Esophagus squamous epithelium (tissue), 5 donors: ENCODE data around the gene COL20A1. TPM values are rescaled to one million over a fixed set of nuclear protein-coding genes. Genes with fewer than 3 reads are reported as not detected.

Source experiments
- DNase-seq: peaks from one replicate; lab custom pipeline; 2025; lab: John Stamatoyannopoulos, UW
- H3K27ac ChIP-seq, 4 donors: fragments of 200-600 bp; sonication (generic); one replicate each; pipeline ENCODE4 v1.5.1; 2016 to 2019; ENCODE audit warnings: mild to moderate bottlenecking in 1 of 4
- H3K27me3 ChIP-seq, 4 donors: fragments of 200-600 bp; sonication (generic); 1 replicate in 3 of 4; 2 replicates in 1 of 4; pipeline versions ENCODE4 v1.5.1 to v1.6.0; 2017 to 2021; ENCODE audit warnings: antibody characterized with exemption in 1 of 4
- H3K36me3 ChIP-seq, 3 donors: fragments of 200-600 bp; sonication (generic); one replicate each; pipeline ENCODE4 v1.5.1; 2016 to 2019
- H3K4me1 ChIP-seq, 3 donors: fragments of 200-600 bp; sonication (generic); one replicate each; pipeline ENCODE4 v1.5.1; 2017 to 2019
- H3K4me3 ChIP-seq, 4 donors: fragments of 200-600 bp; sonication (generic); 1 replicate in 3 of 4; 2 replicates in 1 of 4; pipeline ENCODE4 v1.5.1; 2016 to 2019; ENCODE audit warnings: mild to moderate bottlenecking in 2 of 4, moderate library complexity in 1 of 4
- H3K9me3 ChIP-seq, 3 donors: fragments of 200-600 bp; sonication (generic); one replicate each; pipeline ENCODE4 v1.5.1; 2016 to 2019
- CTCF ChIP-seq, 6 experiments: fragments of 450-650 bp in 4 of 6; fragments of 200-600 bp in 2 of 6; sonication (generic) in 2 of 6; IDR thresholded peaks; one replicate each; pipeline ENCODE4 v1.5.1; 2016 to 2019; ENCODE audit warnings: antibody characterized with exemption in 6 of 6, mild to moderate bottlenecking in 4 of 6, moderate library complexity in 4 of 6
- POLR2A ChIP-seq, 4 donors: fragments of 450-650 bp; IDR thresholded peaks; one replicate each; pipeline ENCODE4 v1.6.1; 2017; ENCODE audit warnings: antibody characterized with exemption in 4 of 4, mild to moderate bottlenecking in 4 of 4, moderate library complexity in 3 of 4
- WGBS, 2 donors: methylation state at CpG; one replicate each; pipeline ENCODE4 v1.1.5; 2018; 5-methylcytosine and 5-hydroxymethylcytosine counted together
- intact Hi-C: fragments of 100-400 bp; cut with DNase I; formaldehyde crosslinking; loops from one replicate; pipeline ENCODE4 v1.15.0; 2022
- total RNA-seq, 4 donors: library from RNA; depleted of rRNA; stranded (reverse); fragments of >200 nt; gene quantifications; one replicate each; pipeline ENCODE4 v1.1.0, GENCODE V29; 2016
- donor health status: DM: yes; HTN: yes; CAD: no.

COL20A1 gene
- total RNA-seq, 4 donors from 2014 or later: not detected

GRCh38 chr20:63375438-63375837 lies 82.5 kb downstream of the COL20A1 start:
- H3K9me3 ChIP-seq: no peaks in the 10 kb centered on the region
- intact Hi-C loops: no loop called here
- no peak for DNase-seq
- H3K36me3 ChIP-seq: no peaks in the 10 kb centered on the region
- peaks cover 0 to 97% (median 4%) of the 10 kb centered on the region in 4 donors for H3K27me3 ChIP-seq
- no peak overlapping the region for H3K27ac ChIP-seq
- WGBS, 2 donors: 70 to 73% methylated on average over 3 of the region's 3 CpGs
- TF ChIP-seq POLR2A (IDR thresholded peaks at IDR 0.05): no peak
- TF ChIP-seq CTCF (IDR thresholded peaks at IDR 0.05): no peak
- no peak overlapping the region for H3K4me3 ChIP-seq
- H3K4me1 ChIP-seq: no peaks in the 10 kb centered on the region

GRCh38 chr20:63376283-63377250 lies 83.6 kb downstream of the COL20A1 start:
- TF ChIP-seq CTCF (IDR thresholded peaks at IDR 0.05) (no peak), POLR2A (IDR thresholded peaks at IDR 0.05) (no peak)
- H3K9me3 ChIP-seq: no peaks in the 10 kb centered on the region
- no peaks in the 10 kb centered on the region for H3K4me1 ChIP-seq
- no peaks in the 10 kb centered on the region for H3K36me3 ChIP-seq
- intact Hi-C loops: no loop called here
- H3K4me3 ChIP-seq: no peak overlapping the region
- no peak for DNase-seq
- 19% methylated on average over 5 to 13 of the region's 31 CpGs for WGBS, 2 donors
- no peak overlapping the region for H3K27ac ChIP-seq
- peaks cover 0 to 97% (median 4%) of the 10 kb centered on the region in 4 donors for H3K27me3 ChIP-seq

GRCh38 chr20:63377256-63377941 lies 84.4 kb downstream of the COL20A1 start:
- no peak for DNase-seq
- Histone ChIP-seq H3K27me3 (peaks cover 0 to 100% (median 4%) of the 10 kb centered on the region in 4 donors), H3K27ac (no peak overlapping the region), H3K4me3 (no peak overlapping the region), H3K9me3 (no peaks in the 10 kb centered on the region), H3K4me1 (no peaks in the 10 kb centered on the region), H3K36me3 (no peaks in the 10 kb centered on the region)
- no peak for TF ChIP-seq CTCF (IDR thresholded peaks at IDR 0.05)
- TF ChIP-seq POLR2A (IDR thresholded peaks at IDR 0.05): no peak
- WGBS, 2 donors: 4 to 5% methylated on average over 12 to 26 of the region's 32 CpGs
- intact Hi-C loops: no loop called here

- Histone ChIP-seq H3K27me3 (peaks cover 0 to 100% (median 4%) of the 10 kb centered on the region in 4 donors), H3K4me3 (no peak overlapping the region), H3K9me3 (no peaks in the 10 kb centered on the region), H3K36me3 (no peaks in the 10 kb centered on the region), H3K27ac (no peak overlapping the region), H3K4me1 (no peaks in the 10 kb centered on the region)
- WGBS, 2 donors: 41 to 66% methylated on average over 6 to 8 of the region's 15 CpGs
- TF ChIP-seq CTCF (IDR thresholded peaks at IDR 0.05) (no peak), POLR2A (IDR thresholded peaks at IDR 0.05) (no peak)
- no peak for DNase-seq
- intact Hi-C loops: no loop called here
Observed at GRCh38 chr20:63377951-63378381, 85.0 kb downstream of the COL20A1 start.

- TF ChIP-seq CTCF (IDR thresholded peaks at IDR 0.05): no peak
- no peak for TF ChIP-seq POLR2A (IDR thresholded peaks at IDR 0.05)
Observed at GRCh38 chr20:63378626-63379025, 85.6 kb downstream of the COL20A1 start.

More at GRCh38 chr20:63378626-63379025, 85.6 kb downstream of the COL20A1 start:
- no peak overlapping the region for H3K4me3 ChIP-seq
- no peaks in the 10 kb centered on the region for H3K4me1 ChIP-seq
- intact Hi-C loops: no loop called here
- no peaks in the 10 kb centered on the region for H3K9me3 ChIP-seq
- H3K36me3 ChIP-seq: no peaks in the 10 kb centered on the region
- no peak overlapping the region for H3K27ac ChIP-seq
- H3K27me3 ChIP-seq: peaks cover 0 to 100% (median 4%) of the 10 kb centered on the region in 4 donors
- DNase-seq: no peak
- 49 to 64% methylated on average over 10 to 11 of the region's 12 CpGs for WGBS, 2 donors
